Hepatocyte (in vitro differentiated cells): ENCODE measurements around the gene UCK2. TPM values are rescaled to one million over a fixed set of nuclear protein-coding genes. Genes with fewer than 3 reads are reported as not detected.

ENCODE experiments used
- DNase-seq: peaks from one replicate; pipeline ENCODE4 v3.0.0-alpha.2; 2016; ENCODE audit warnings: low spot score
- H2AFZ ChIP-seq: fragments of 200-600 bp; sonication (generic); 2 replicates; pipeline ENCODE4 v1.6.0; 2016; ENCODE audit warnings: antibody characterized with exemption, mild to moderate bottlenecking
- H3K27ac ChIP-seq: fragments of 200-600 bp; sonication (generic); 2 replicates; pipeline ENCODE4 v1.5.1; 2016; ENCODE audit warnings: mild to moderate bottlenecking
- H3K27me3 ChIP-seq: fragments of 200-600 bp; sonication (generic); 2 replicates; pipeline ENCODE4 v1.6.1; 2016
- H3K36me3 ChIP-seq: fragments of 200-600 bp; sonication (generic); replicated peaks from 2 replicates; pipeline ENCODE4 v1.5.1; 2016; ENCODE audit warnings: low read depth; ENCODE audit not compliant: insufficient read depth
- H3K4me1 ChIP-seq: fragments of 200-600 bp; sonication (generic); 2 replicates; pipeline ENCODE4 v1.5.1; 2016; ENCODE audit warnings: mild to moderate bottlenecking, moderate library complexity; ENCODE audit not compliant: insufficient read depth
- H3K4me2 ChIP-seq: fragments of 200-600 bp; sonication (generic); 2 replicates; pipeline ENCODE4 v1.6.0; 2016
- H3K4me3 ChIP-seq: fragments of 200-600 bp; sonication (generic); 2 replicates; pipeline ENCODE4 v1.5.1; 2016; ENCODE audit warnings: mild to moderate bottlenecking
- H3K79me2 ChIP-seq: fragments of 200-600 bp; sonication (generic); 2 replicates; pipeline ENCODE4 v1.6.0; 2017; ENCODE audit warnings: mild to moderate bottlenecking
- H3K9me2 ChIP-seq: fragments of 200-600 bp; sonication (generic); replicated peaks from 2 replicates; pipeline ENCODE4 v1.6.0; 2017; ENCODE audit warnings: mild to moderate bottlenecking; ENCODE audit not compliant: insufficient read depth
- H3K9me3 ChIP-seq: fragments of 200-600 bp; sonication (generic); 2 replicates; pipeline ENCODE4 v1.5.1; 2016; ENCODE audit warnings: low read depth, mild to moderate bottlenecking
- H4K20me1 ChIP-seq: fragments of 200-600 bp; sonication (generic); 2 replicates; pipeline ENCODE4 v1.6.0; 2016; ENCODE audit warnings: mild to moderate bottlenecking; ENCODE audit not compliant: insufficient read depth, poor library complexity, severe bottlenecking
- EZH2 ChIP-seq: fragments of 200-600 bp; sonication (generic); IDR thresholded peaks from 2 replicates; pipeline ENCODE4 v1.6.1; 2016; ENCODE audit warnings: antibody characterized with exemption, mild to moderate bottlenecking, borderline replicate concordance
- EZH2phosphoT487 ChIP-seq: fragments of 200-600 bp; sonication (generic); IDR thresholded peaks from one replicate; pipeline ENCODE4 v1.6.1; 2018; ENCODE audit warnings: antibody characterized with exemption, mild to moderate bottlenecking, low read depth, moderate library complexity; ENCODE audit not compliant: unreplicated experiment, severe bottlenecking
- WGBS: methylation state at CpG from one replicate; pipeline ENCODE4 v1.1.6; 2016; ENCODE audit warnings: low lambda C conversion rate; ENCODE audit errors: missing lambda C conversion rate; 5-methylcytosine and 5-hydroxymethylcytosine counted together
- polyA plus RNA-seq: library from polyadenylated mRNA; unstranded; fragments of >200 nt; fragmentation: Nextera tagmentation; extraction: Ambion mirVana; gene quantifications from 2 replicates; pipeline ENCODE4 v1.2.1, GENCODE V29; 2016
- total RNA-seq: library from RNA; depleted of rRNA; stranded (reverse); fragments of >200 nt; gene quantifications from 2 replicates; pipeline ENCODE4 v1.2.3, GENCODE V29; 2014
- TF ChIP-seq, protein P1 (sequence below): fragments of 200-600 bp; sonication (generic); IDR thresholded peaks from 2 replicates; pipeline ENCODE4 v1.5.1; 2016; ENCODE audit warnings: antibody characterized with exemption, mild to moderate bottlenecking; ENCODE audit not compliant: poor library complexity

Gene UCK2
- total and polyA plus RNA-seq, 2 experiments from 2014 or later: 20.9 to 22.2 TPM

DNA sequence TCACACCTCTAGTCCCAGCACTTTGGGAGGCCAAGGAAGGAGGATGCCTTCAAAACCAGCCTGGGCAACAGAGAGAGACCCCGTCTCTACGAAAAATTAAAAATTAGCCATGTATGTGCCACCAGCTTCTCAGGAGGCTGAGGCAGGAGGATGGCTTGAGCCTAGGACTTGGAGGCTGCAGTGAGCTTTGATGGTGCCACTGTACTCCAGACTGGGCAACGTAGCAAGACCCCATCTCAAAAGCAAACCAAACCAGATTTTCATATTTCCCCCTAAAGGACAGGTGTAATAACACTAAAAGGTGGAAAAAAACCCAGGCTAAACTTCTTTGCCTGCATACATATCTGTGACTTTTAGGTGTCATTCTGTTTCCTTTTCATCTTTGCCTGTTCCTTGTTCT lies 3.7 kb downstream of the UCK2 start:
- Histone ChIP-seq H3K27ac (no peak overlapping the region), H3K4me2 (no peak overlapping the region), H3K4me3 (no peak overlapping the region), H3K4me1 (no peaks in the 10 kb centered on the region), H3K9me2 (no peaks in the 10 kb centered on the region), H3K27me3 (no peaks in the 10 kb centered on the region), H3K9me3 (no peaks in the 10 kb centered on the region), H4K20me1 (peaks cover 3% of the 10 kb centered on the region), H3K36me3 (no peaks in the 10 kb centered on the region), H2AFZ (no peak overlapping the region), H3K79me2 (peaks cover 71% of the 10 kb centered on the region)
- 97% methylated on average over 3 of the region's 3 CpGs for WGBS
- TF ChIP-seq, protein P1, sequence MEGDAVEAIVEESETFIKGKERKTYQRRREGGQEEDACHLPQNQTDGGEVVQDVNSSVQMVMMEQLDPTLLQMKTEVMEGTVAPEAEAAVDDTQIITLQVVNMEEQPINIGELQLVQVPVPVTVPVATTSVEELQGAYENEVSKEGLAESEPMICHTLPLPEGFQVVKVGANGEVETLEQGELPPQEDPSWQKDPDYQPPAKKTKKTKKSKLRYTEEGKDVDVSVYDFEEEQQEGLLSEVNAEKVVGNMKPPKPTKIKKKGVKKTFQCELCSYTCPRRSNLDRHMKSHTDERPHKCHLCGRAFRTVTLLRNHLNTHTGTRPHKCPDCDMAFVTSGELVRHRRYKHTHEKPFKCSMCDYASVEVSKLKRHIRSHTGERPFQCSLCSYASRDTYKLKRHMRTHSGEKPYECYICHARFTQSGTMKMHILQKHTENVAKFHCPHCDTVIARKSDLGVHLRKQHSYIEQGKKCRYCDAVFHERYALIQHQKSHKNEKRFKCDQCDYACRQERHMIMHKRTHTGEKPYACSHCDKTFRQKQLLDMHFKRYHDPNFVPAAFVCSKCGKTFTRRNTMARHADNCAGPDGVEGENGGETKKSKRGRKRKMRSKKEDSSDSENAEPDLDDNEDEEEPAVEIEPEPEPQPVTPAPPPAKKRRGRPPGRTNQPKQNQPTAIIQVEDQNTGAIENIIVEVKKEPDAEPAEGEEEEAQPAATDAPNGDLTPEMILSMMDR: no peak
- no peak for TF ChIP-seq EZH2phosphoT487
- TF ChIP-seq EZH2: no peak
- no peak for DNase-seq

DNA sequence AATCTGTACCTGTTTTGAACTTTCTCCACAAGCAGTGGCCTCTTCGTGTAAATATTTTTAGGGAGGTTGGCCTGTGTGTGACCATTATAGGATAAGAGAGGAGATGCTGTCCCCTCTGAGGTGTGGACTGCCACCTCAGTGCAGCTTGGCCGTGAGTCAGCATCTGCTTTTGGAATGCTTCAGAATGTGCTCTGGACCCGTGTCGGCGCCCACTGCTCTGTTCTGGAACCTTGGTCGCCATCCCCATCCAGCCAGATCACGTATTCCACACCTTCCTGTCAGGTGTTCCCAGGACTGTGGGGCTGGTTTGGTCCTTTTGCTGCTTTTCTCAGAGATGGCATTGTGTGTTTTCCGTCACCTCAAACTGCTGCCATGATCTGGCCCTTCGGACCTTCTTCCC lies 5.5 kb downstream of the UCK2 start:
- WGBS: 83% methylated on average over 9 of the region's 9 CpGs
- DNase-seq: no peak
- TF ChIP-seq, protein P1: no peak
- TF ChIP-seq EZH2phosphoT487: no peak
- no peak for TF ChIP-seq EZH2
- H3K4me2 ChIP-seq: no peak overlapping the region
- H3K9me3 ChIP-seq: no peaks in the 10 kb centered on the region
- H3K79me2 ChIP-seq: peaks cover 89% of the 10 kb centered on the region
- H3K27ac ChIP-seq: no peak overlapping the region
- peaks cover 3% of the 10 kb centered on the region for H4K20me1 ChIP-seq
- no peak overlapping the region for H3K4me3 ChIP-seq
- no peaks in the 10 kb centered on the region for H3K36me3 ChIP-seq
- no peaks in the 10 kb centered on the region for H3K9me2 ChIP-seq
- H3K4me1 ChIP-seq: no peaks in the 10 kb centered on the region
- H3K27me3 ChIP-seq: no peaks in the 10 kb centered on the region
- H2AFZ ChIP-seq: no peak overlapping the region

DNA sequence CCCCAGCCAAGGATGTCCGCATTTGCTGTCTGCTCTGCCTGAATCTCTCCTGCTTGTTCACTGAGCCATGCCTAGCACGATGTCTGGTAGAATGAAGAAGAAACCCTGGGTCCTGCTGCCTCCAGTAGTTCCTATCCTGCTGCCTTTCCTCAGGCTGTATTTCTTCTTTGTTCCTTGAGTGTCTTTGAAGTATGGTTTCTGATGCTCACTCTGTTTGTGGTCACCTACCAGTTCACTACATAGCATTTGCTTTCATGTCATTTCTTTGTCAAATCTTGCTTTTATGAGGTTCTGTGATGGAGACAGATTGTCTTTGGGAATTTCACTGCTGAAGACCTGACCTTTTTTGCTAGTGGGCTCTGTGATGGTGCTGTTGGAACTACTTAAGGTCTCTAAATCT lies 5.9 kb downstream of the UCK2 start:
- Histone ChIP-seq H3K4me3 (no peak overlapping the region), H3K79me2 (peaks cover 94% of the 10 kb centered on the region), H4K20me1 (peaks cover 3% of the 10 kb centered on the region), H3K4me1 (no peaks in the 10 kb centered on the region), H3K36me3 (no peaks in the 10 kb centered on the region), H3K4me2 (no peak overlapping the region), H3K27ac (no peak overlapping the region), H3K9me2 (no peaks in the 10 kb centered on the region), H2AFZ (no peak overlapping the region), H3K27me3 (no peaks in the 10 kb centered on the region), H3K9me3 (no peaks in the 10 kb centered on the region)
- no peak for DNase-seq
- 45% methylated on average over 2 of the region's 2 CpGs for WGBS
- TF ChIP-seq, protein P1: no peak
- TF ChIP-seq EZH2phosphoT487 (no peak), EZH2 (no peak)

- TF ChIP-seq EZH2: no peak
- TF ChIP-seq EZH2phosphoT487: no peak
- TF ChIP-seq, protein P1: no peak
- H3K36me3 ChIP-seq: no peaks in the 10 kb centered on the region
- peaks cover 3% of the 10 kb centered on the region for H4K20me1 ChIP-seq
- no peak overlapping the region for H3K27ac ChIP-seq
- H3K79me2 ChIP-seq: peaks cover 100% of the 10 kb centered on the region
- H3K4me1 ChIP-seq: no peaks in the 10 kb centered on the region
- no peaks in the 10 kb centered on the region for H3K9me3 ChIP-seq
- H3K4me3 ChIP-seq: no peak overlapping the region
- H3K4me2 ChIP-seq: no peak overlapping the region
- no peaks in the 10 kb centered on the region for H3K9me2 ChIP-seq
- H2AFZ ChIP-seq: no peak overlapping the region
- H3K27me3 ChIP-seq: no peaks in the 10 kb centered on the region
- no peak for DNase-seq
- 97% methylated on average over 1 of the region's 1 CpG for WGBS
These were observed 6.8 kb downstream of the UCK2 start for GRCh38 chr1:165834229-165834628.
